H1 (cell line): ENCODE measurements around the gene TMEM107. TPM values are rescaled to one million over a fixed set of nuclear protein-coding genes. Genes with fewer than 3 reads are reported as not detected.
A peak's percentile ranks its signal among the peaks of the same experiment; 100 is the strongest.

Experiments used
- CTCF ChIA-PET: fragments of 300-600 bp; sonication (Branson Sonifier 250); formaldehyde crosslinking; loops from one replicate; lab custom pipeline; 2021; ENCODE audit not compliant: partially characterized antibody; lab: Charles Lee
- POLR2A ChIA-PET: fragments of 300-600 bp; sonication (Branson Sonifier 250); formaldehyde crosslinking; loops from one replicate; lab custom pipeline; 2021; ENCODE audit warnings: inconsistent platforms; ENCODE audit not compliant: partially characterized antibody; lab: Charles Lee
- DNase-seq, 2 experiments: peaks; one replicate each; pipeline versions ENCODE4 v3.0.0 to v3.0.0-alpha.2; 2010 to 2022; ENCODE audit warnings: low spot score in 2 of 2, low read depth in 1 of 2, mixed read lengths in 1 of 2
- FAIRE-seq: peaks from 2 replicates; lab custom pipeline; 2011; peaks lifted over from hg19 to GRCh38; lab: Jason Lieb, UNC
- H2AFZ ChIP-seq: 2 replicates; pipeline ENCODE4 v1.8.1; 2012; ENCODE audit warnings: low read length, inconsistent platforms
- H2AK5ac ChIP-seq: 2 replicates; pipeline ENCODE4 v1.6.1; 2013; ENCODE audit warnings: low read depth, low read length
- H2BK120ac ChIP-seq: replicated peaks from 2 replicates; pipeline ENCODE3; 2013; ENCODE audit warnings: low read depth, low read length, inconsistent platforms
- H2BK12ac ChIP-seq: 2 replicates; pipeline ENCODE4 v1.6.1; 2013; ENCODE audit warnings: low read depth, low read length
- H2BK15ac ChIP-seq: 2 replicates; pipeline ENCODE4 v1.6.1; 2013; ENCODE audit warnings: low read length
- H2BK20ac ChIP-seq: 2 replicates; pipeline ENCODE4 v1.6.1; 2013; ENCODE audit warnings: low read length
- H2BK5ac ChIP-seq: 2 replicates; pipeline ENCODE4 v1.6.1; 2013; ENCODE audit warnings: low read depth, low read length
- H3K14ac ChIP-seq: 2 replicates; pipeline ENCODE4 v1.6.1; 2013; ENCODE audit warnings: inconsistent platforms; ENCODE audit not compliant: insufficient read length
- H3K18ac ChIP-seq: 2 replicates; pipeline ENCODE4 v1.6.1; 2013; ENCODE audit warnings: low read length; ENCODE audit errors: extremely low read depth
- H3K23ac ChIP-seq: 2 replicates; pipeline ENCODE4 v1.6.1; 2013; ENCODE audit warnings: inconsistent platforms; ENCODE audit not compliant: insufficient read length
- H3K23me2 ChIP-seq: 2 replicates; pipeline ENCODE4 v1.6.1; 2013; ENCODE audit warnings: low read depth, low read length
- H3K27ac ChIP-seq: 2 replicates; pipeline ENCODE4 v1.6.1; 2011; ENCODE audit warnings: low read depth, low read length, inconsistent platforms
- H3K27me3 ChIP-seq, 4 experiments: replicated peaks in 1 of 4; 1 replicate in 1 of 4; 2 replicates in 3 of 4; pipeline versions ENCODE4 v1.6.1 to v1.8.1; 2011 to 2013; ENCODE audit warnings: low read length in 3 of 4, mild to moderate bottlenecking in 3 of 4, inconsistent platforms in 2 of 4, mixed read lengths in 2 of 4, moderate library complexity in 1 of 4; ENCODE audit not compliant: control insufficient read depth in 3 of 4, insufficient read depth in 3 of 4; ENCODE audit errors: extremely low read depth in 1 of 4
- H3K36me3 ChIP-seq, 4 experiments: 2 replicates each; pipeline versions ENCODE4 v1.6.1 to v1.8.1; 2011 to 2013; ENCODE audit warnings: mild to moderate bottlenecking in 4 of 4, low read length in 3 of 4, moderate library complexity in 2 of 4, control low read depth in 1 of 4, inconsistent platforms in 1 of 4; ENCODE audit not compliant: insufficient read depth in 4 of 4, control insufficient read depth in 2 of 4
- H3K4ac ChIP-seq: replicated peaks from 2 replicates; pipeline ENCODE3; 2013; ENCODE audit warnings: low read length, low read depth, mixed read lengths, inconsistent platforms; ENCODE audit not compliant: insufficient read length
- H3K4me1 ChIP-seq, 4 experiments: replicated peaks in 1 of 4; 1 replicate in 1 of 4; 2 replicates in 3 of 4; pipeline versions ENCODE4 v1.6.1 to v1.8.1; 2011 to 2013; ENCODE audit warnings: low read length in 3 of 4, inconsistent platforms in 2 of 4, mixed read lengths in 1 of 4; ENCODE audit not compliant: insufficient read depth in 4 of 4, control insufficient read depth in 3 of 4
- H3K4me2 ChIP-seq, 2 experiments: 2 replicates each; pipeline versions ENCODE4 v1.6.1 to v1.8.1; 2011 to 2013; ENCODE audit warnings: low read depth in 2 of 2, low read length in 2 of 2, control low read depth in 1 of 2, inconsistent platforms in 1 of 2, mild to moderate bottlenecking in 1 of 2; ENCODE audit not compliant: insufficient read depth in 1 of 2
- H3K4me3 ChIP-seq, 4 experiments: fragments of 200-600, 300-600 bp in 1 of 4; sonication (generic), shearing (Covaris generic), sonication (Bioruptor Twin) in 1 of 4; 2 replicates each; pipeline versions ENCODE4 v1.5.1 to v1.8.1; 2011 to 2016; ENCODE audit warnings: low read length in 4 of 4, low read depth in 3 of 4, control low read depth in 2 of 4, inconsistent platforms in 2 of 4, mild to moderate bottlenecking in 2 of 4, mixed read lengths in 1 of 4, moderate library complexity in 1 of 4; ENCODE audit not compliant: insufficient read depth in 2 of 4; ENCODE audit errors: extremely low read depth in 1 of 4
- H3K56ac ChIP-seq: replicated peaks from 2 replicates; pipeline ENCODE3; 2013; ENCODE audit warnings: low read depth, mild to moderate bottlenecking, mixed read lengths, low read length, inconsistent platforms; ENCODE audit not compliant: insufficient read length
- H3K79me1 ChIP-seq: 2 replicates; pipeline ENCODE4 v1.6.1; 2013; ENCODE audit warnings: low read depth, low read length, control low read depth
- H3K79me2 ChIP-seq, 2 experiments: 2 replicates each; pipeline versions ENCODE4 v1.6.1 to v1.8.1; 2012 to 2013; ENCODE audit warnings: low read length in 2 of 2, mild to moderate bottlenecking in 2 of 2, inconsistent platforms in 1 of 2; ENCODE audit not compliant: insufficient read depth in 2 of 2, control insufficient read depth in 1 of 2
- H3K9ac ChIP-seq, 4 experiments: replicated peaks in 1 of 4; 1 replicate in 1 of 4; 2 replicates in 3 of 4; pipeline versions ENCODE4 v1.6.1 to v1.8.1; 2011 to 2013; ENCODE audit warnings: low read depth in 3 of 4, low read length in 3 of 4, control low read depth in 2 of 4, mild to moderate bottlenecking in 2 of 4, moderate library complexity in 2 of 4, inconsistent platforms in 1 of 4; ENCODE audit errors: extremely low read depth in 1 of 4
- H3K9me3 ChIP-seq, 2 experiments: 2 replicates each; pipeline versions ENCODE4 v1.6.1 to v1.8.1; 2012 to 2013; ENCODE audit warnings: mild to moderate bottlenecking in 2 of 2, moderate library complexity in 2 of 2, control low read depth in 1 of 2, inconsistent platforms in 1 of 2, low read depth in 1 of 2, low read length in 1 of 2, mixed read lengths in 1 of 2; ENCODE audit not compliant: insufficient read depth in 2 of 2
- H4K20me1 ChIP-seq, 2 experiments: replicated peaks in 1 of 2; 2 replicates each; pipeline versions ENCODE3 to v1.8.1; 2011 to 2013; ENCODE audit warnings: inconsistent platforms in 2 of 2, low read length in 2 of 2, mild to moderate bottlenecking in 1 of 2; ENCODE audit not compliant: insufficient read depth in 2 of 2, control insufficient read depth in 1 of 2
- H4K5ac ChIP-seq: 2 replicates; pipeline ENCODE4 v1.6.1; 2013; ENCODE audit warnings: low read length, low read depth, mixed read lengths, inconsistent platforms; ENCODE audit not compliant: insufficient read length
- H4K8ac ChIP-seq: 2 replicates; pipeline ENCODE4 v1.8.0; 2013; ENCODE audit warnings: mild to moderate bottlenecking, moderate library complexity, low read length, inconsistent platforms; ENCODE audit not compliant: insufficient read depth; ENCODE audit errors: extremely low read depth
- H4K91ac ChIP-seq: replicated peaks from 2 replicates; pipeline ENCODE3; 2013; ENCODE audit warnings: low read length, mixed read lengths, inconsistent platforms; ENCODE audit not compliant: insufficient read length
- BACH1 ChIP-seq: IDR thresholded peaks from 2 replicates; pipeline ENCODE4 v1.6.1; 2012; ENCODE audit warnings: low read length, improper control_type of control experiment
- CBX8 ChIP-seq: fragments of 300-800, 300-1000 bp; sonication (generic); IDR thresholded peaks from 2 replicates; pipeline ENCODE4 v1.7.1; 2016; ENCODE audit warnings: low read depth, low read length, borderline replicate concordance
- CTBP2 ChIP-seq: IDR thresholded peaks from 2 replicates; pipeline ENCODE4 v1.7.0; 2011; ENCODE audit warnings: borderline replicate concordance, mild to moderate bottlenecking, moderate library complexity, mixed read lengths, low read length; ENCODE audit not compliant: insufficient read depth, insufficient read length
- HDAC6 ChIP-seq: IDR thresholded peaks from one replicate; pipeline ENCODE4 v1.7.1; 2012; ENCODE audit warnings: low read depth, mild to moderate bottlenecking, inconsistent platforms, low read length, moderate library complexity
- KDM1A ChIP-seq: fragments of 200-600, 300-600 bp; sonication (generic); IDR thresholded peaks from 2 replicates; pipeline ENCODE4 v1.7.1; 2016; ENCODE audit warnings: mild to moderate bottlenecking, low read length, borderline replicate concordance
- KDM4A ChIP-seq: IDR thresholded peaks from one replicate; pipeline ENCODE4 v1.7.1; 2012; ENCODE audit warnings: low read depth, mild to moderate bottlenecking, moderate library complexity, low read length, inconsistent platforms; ENCODE audit not compliant: severe bottlenecking
- KDM5A ChIP-seq: fragments of 200-600 bp; IDR thresholded peaks from 2 replicates; pipeline ENCODE4 v1.7.1; 2012; ENCODE audit warnings: mild to moderate bottlenecking, low read length, inconsistent platforms, mixed read lengths
- POLR2A ChIP-seq, 2 experiments: IDR thresholded peaks; 1 replicate in 1 of 2; 2 replicates in 1 of 2; pipeline ENCODE4 v1.6.1; 2011; ENCODE audit warnings: low read depth in 2 of 2, low read length in 2 of 2, mild to moderate bottlenecking in 2 of 2; ENCODE audit errors: control extremely low read depth in 1 of 2
- RBBP5 ChIP-seq: IDR thresholded peaks from 2 replicates; pipeline ENCODE4 v1.7.1; 2012; ENCODE audit warnings: low read depth, mild to moderate bottlenecking, inconsistent platforms, low read length, moderate library complexity, borderline replicate concordance
- SP2 ChIP-seq: IDR thresholded peaks from 2 replicates; pipeline ENCODE4 v1.6.1; 2012; ENCODE audit warnings: mild to moderate bottlenecking, low read length, inconsistent platforms
- YY1 ChIP-seq: IDR thresholded peaks from 2 replicates; pipeline ENCODE4 v1.6.1; 2011; ENCODE audit warnings: low read depth, mild to moderate bottlenecking, low read length
- ZNF274 ChIP-seq: IDR thresholded peaks from 2 replicates; pipeline ENCODE4 v1.7.0; 2012; ENCODE audit warnings: low read length, borderline replicate concordance; ENCODE audit errors: extremely low read depth
- WGBS, 2 experiments: shearing (Covaris generic) in 1 of 2; methylation state at CpG; one replicate each; pipeline versions ENCODE4 v1.1.6 to v1.1.7; 2013 to 2015; ENCODE audit warnings: low lambda C conversion rate in 2 of 2, mixed read lengths in 2 of 2, inconsistent platforms in 1 of 2, low coverage in 1 of 2, missing lambda C conversion rate in 1 of 2; ENCODE audit not compliant: insufficient replicate concordance in 2 of 2, insufficient coverage in 1 of 2, insufficient read length in 1 of 2; ENCODE audit errors: extremely low coverage in 1 of 2, missing lambda C conversion rate in 1 of 2; 5-methylcytosine and 5-hydroxymethylcytosine counted together
- polyA plus RNA-seq, 7 experiments: library from polyadenylated mRNA; depleted of rRNA in 3 of 7; stranded (reverse) in 5 of 7; unstranded in 2 of 7; fragments of >200 nt in 5 of 7; fragments of 200-250 nt in 2 of 7; gene quantifications; 1 replicate in 5 of 7; 2 replicates in 1 of 7; 4 replicates in 1 of 7; pipeline versions ENCODE4 v1.2.1 to v1.2.3, GENCODE V29; 2011 to 2013; ENCODE audit warnings: missing spikeins in 2 of 7, mixed read lengths in 2 of 7
- total RNA-seq: library from RNA; stranded (reverse); fragmentation: NEBNext Ultra II Directional; extraction: Animal tissue kit (Norgen Biotek cat#: 25700); gene quantifications from 2 replicates; pipeline ENCODE4 v1.2.1, GENCODE V29; 2021
- TF ChIP-seq, protein P1 (sequence below): IDR thresholded peaks from 2 replicates; pipeline ENCODE4 v1.6.1; 2012; ENCODE audit warnings: inconsistent platforms

TMEM107 gene
- total and polyA plus RNA-seq, 2 of the 8 experiments (the other 6 are each of a cell fraction or from before 2014, with no cell fraction given) = 17.3 to 21.5 TPM

DNA sequence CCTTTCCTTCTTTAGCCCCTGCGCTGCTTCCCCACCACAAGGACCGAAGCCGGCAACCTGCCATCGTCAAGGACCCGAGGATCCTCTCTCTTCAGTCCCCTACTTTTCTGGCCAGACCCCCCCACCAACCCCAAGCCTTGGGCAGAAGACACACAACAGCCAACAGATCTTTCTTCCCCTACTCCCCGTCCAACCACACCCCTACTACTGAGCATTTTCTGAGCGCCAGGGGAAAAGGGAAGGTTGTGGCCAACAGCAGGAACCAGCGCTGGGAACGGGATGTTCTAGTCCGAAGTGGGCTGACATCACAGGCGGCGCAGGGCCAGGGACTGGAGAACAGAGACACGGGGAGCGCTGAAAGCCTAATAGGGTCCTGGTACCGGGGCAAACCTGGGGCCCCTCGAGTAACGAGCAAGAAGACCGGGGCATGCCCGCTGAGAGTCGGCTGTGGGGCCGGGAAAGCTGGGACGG, 24.5 kb downstream of the TMEM107 start:
- Histone ChIP-seq H3K23ac (no peak overlapping the region), H3K4me3 (peak overlapping the region; percentile 79 to 93 (median 84)), H2BK20ac (no peak overlapping the region), H2BK12ac (peak overlapping the region; percentile 68; the same call in 1 of the 2 replicates), H3K27ac (no peak overlapping the region), H4K91ac (no peak overlapping the region), H3K9ac (peak overlapping the region; percentile 43 to 92 (median 73)), H2AFZ (no peak overlapping the region), H3K23me2 (peaks cover 17% of the 10 kb centered on the region), H2AK5ac (0 out of 2 replicates have a peak overlapping the region, but pooled peaks have one; percentile 33), H3K9me3 (no peaks in the 10 kb centered on the region), H3K36me3 (peaks cover 13 to 28% (median 20%) of the 10 kb centered on the region in 4 experiments; a peak in 7 of 8 replicates), H4K8ac (peak overlapping the region; percentile 40; the same call in 1 of the 2 replicates), H4K5ac (no peak overlapping the region), H3K14ac (no peak overlapping the region), H3K18ac (peak overlapping the region; percentile 60; the same call in 1 of the 2 replicates), H3K56ac (no peak overlapping the region), H2BK120ac (no peak overlapping the region), H3K4me1 (peaks cover 12 to 31% (median 19%) of the 10 kb centered on the region in 4 experiments), H4K20me1 (peaks cover 0 to 24% of the 10 kb centered on the region in 2 experiments), H3K27me3 (no peaks in the 10 kb centered on the region), H2BK15ac (no peak overlapping the region), H2BK5ac (no peak overlapping the region), H3K79me2 (peaks cover 0 to 5% of the 10 kb centered on the region in 2 experiments; a peak in 1 of 4 replicates), H3K79me1 (peaks cover 7% of the 10 kb centered on the region; the same call in 1 of the 2 replicates), H3K4me2 (peak overlapping the region; percentile 100), H3K4ac (peak overlapping the region; percentile 36)
- POLR2A ChIA-PET = interaction anchor here (0.9 to 6.4 kb wide), 10 partner anchors 9 to 39 kb away, joined by 3 to 62 read pairs (median 4); partner anchors contain the start of genes ALOXE3, BORCS6 and VAMP2
- DNase-seq = no peak
- WGBS, 2 experiments = 2% methylated on average over 19 of the region's 22 CpGs; no CpG with 5 or more reads in 1 of the 2 experiments
- FAIRE-seq = no peak
- CTCF ChIA-PET = interaction anchor here (0.7 kb wide), 1 partner anchor 161 kb away, joined by 3 read pairs; no protein-coding TSS in a partner anchor
- TF ChIP-seq RBBP5 = 0 out of 2 replicates have a peak, but pooled peaks have one; percentile 11
- no peak for TF ChIP-seq KDM5A
- TF ChIP-seq ZNF274 = no peak
- no peak for TF ChIP-seq CTBP2
- no peak for TF ChIP-seq KDM1A
- TF ChIP-seq KDM4A = peak; percentile 21
- TF ChIP-seq CBX8 = no peak
- TF ChIP-seq POLR2A (IDR thresholded peaks at IDR 0.05; ENCODE audit: control extremely low read depth in 1 of 2, low read depth in 2 of 2, low read length in 2 of 2) = no peak
- TF ChIP-seq SP2 = no peak
- TF ChIP-seq, protein P1, sequence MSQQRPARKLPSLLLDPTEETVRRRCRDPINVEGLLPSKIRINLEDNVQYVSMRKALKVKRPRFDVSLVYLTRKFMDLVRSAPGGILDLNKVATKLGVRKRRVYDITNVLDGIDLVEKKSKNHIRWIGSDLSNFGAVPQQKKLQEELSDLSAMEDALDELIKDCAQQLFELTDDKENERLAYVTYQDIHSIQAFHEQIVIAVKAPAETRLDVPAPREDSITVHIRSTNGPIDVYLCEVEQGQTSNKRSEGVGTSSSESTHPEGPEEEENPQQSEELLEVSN = no peak
- no peak for TF ChIP-seq HDAC6
- no peak for TF ChIP-seq YY1
- no peak for TF ChIP-seq BACH1
